Liver (tissue), 3 donors: ENCODE results near the gene PDE4D.

Experiments
- CTCF ChIP-seq: fragments of 150-350 bp; IDR thresholded peaks from 2 replicates; pipeline ENCODE4 v1.5.1; 2017; ENCODE audit warnings: improper control_type of control experiment, low read depth, low read length; ENCODE audit not compliant: missing input control
- EGR1 ChIP-seq, 2 donors: IDR thresholded peaks; 2 replicates each; pipeline ENCODE4 v1.6.1; 2016 to 2018; ENCODE audit warnings: antibody characterized with exemption in 2 of 2, low read depth in 2 of 2
- GABPA ChIP-seq, 2 donors: IDR thresholded peaks in 1 of 2; conservative IDR thresholded peaks in 1 of 2; 2 replicates each; pipeline ENCODE4 v1.6.1; 2016; ENCODE audit warnings: antibody characterized with exemption in 2 of 2, mild to moderate bottlenecking in 1 of 2, moderate library complexity in 1 of 2
- JUND ChIP-seq, 2 donors: IDR thresholded peaks; 2 replicates each; pipeline ENCODE4 v1.6.1; 2016; ENCODE audit warnings: antibody characterized with exemption in 2 of 2
- REST ChIP-seq: IDR thresholded peaks from 2 replicates; pipeline ENCODE4 v1.6.1; 2016; ENCODE audit warnings: antibody characterized with exemption, mild to moderate bottlenecking
- YY1 ChIP-seq: IDR thresholded peaks from 2 replicates; pipeline ENCODE4 v1.6.1; 2016; ENCODE audit warnings: antibody characterized with exemption, mild to moderate bottlenecking
- donor health status: healthy.
- donor health status: healthy.

GRCh38 chr5:59587489-59588337 lies 305.8 kb downstream of the PDE4D start:
- TF ChIP-seq CTCF (no peak), REST (no peak), EGR1 (IDR thresholded peaks at IDR 0.05; ENCODE audit: low read depth in 2 of 2) (no peak), GABPA (IDR thresholded peaks at IDR 0.05 in 1 of 2, conservative IDR thresholded peaks at IDR 0.05 in 1 of 2) (no peak), JUND (IDR thresholded peaks at IDR 0.05) (no peak), YY1 (no peak)
